GM12874 (cell line): ENCODE measurements around the gene PDIK1L.

Source experiments
- CTCF ChIP-seq: IDR thresholded peaks from 2 replicates; pipeline ENCODE4 v1.5.1; 2011; ENCODE audit warnings: low read depth, mild to moderate bottlenecking, control low read depth, low read length, moderate library complexity; ENCODE audit not compliant: insufficient read depth

PDIK1L gene

GRCh38 chr1:26111530-26112406 is at the start of gene PDIK1L:
PDIK1L (plus strand) TSS chr1:26111824; CDS start chr1:26114309, 2,485 bp downstream.
- no peak for TF ChIP-seq CTCF

- no peak for TF ChIP-seq CTCF
Measured at GRCh38 chr1:26064553-26064952, 47.1 kb upstream of the PDIK1L start.

- no peak for TF ChIP-seq CTCF
Measured at GRCh38 chr1:26066160-26066559, 45.5 kb upstream of the PDIK1L start.

GRCh38 chr1:26066857-26067256 is 44.8 kb upstream of the PDIK1L start:
- TF ChIP-seq CTCF: no peak

- TF ChIP-seq CTCF: no peak
Measured at GRCh38 chr1:26067432-26067911, 44.2 kb upstream of the PDIK1L start, which contains the start of gene TRIM63. TRIM63 (minus strand) TSS chr1:26067630; CDS start chr1:26067494, 136 bp downstream.

- no peak for TF ChIP-seq CTCF
Measured at GRCh38 chr1:26069941-26070295, 41.7 kb upstream of the PDIK1L start.

- TF ChIP-seq CTCF: no peak
Measured at GRCh38 chr1:26070296-26070962, 41.2 kb upstream of the PDIK1L start.
